ENCODE data around the gene VWA2.

GRCh38 chr10:114301177-114301576, 62.1 kb downstream of the VWA2 start:
- TF ChIP-seq FOXM1 (IDR thresholded peaks at IDR 0.05; ENCODE audit: low read depth) (no peak), USF2 (IDR thresholded peaks at IDR 0.05; ENCODE audit: borderline replicate concordance, low read depth, low read length) (no peak), RAD21 (IDR thresholded peaks at IDR 0.05; ENCODE audit: low read length) (no peak), NRF1 (IDR thresholded peaks at IDR 0.05; ENCODE audit: low read depth, low read length) (no peak), CTCF (IDR thresholded peaks at IDR 0.05) (no peak), EP300 (IDR thresholded peaks at IDR 0.05; ENCODE audit: borderline replicate concordance in 1 of 2, low read depth in 1 of 2, low read length in 1 of 2) (no peak), POLR2AphosphoS5 (IDR thresholded peaks at IDR 0.05; ENCODE audit: low read depth, low read length) (no peak), ZBTB33 (IDR thresholded peaks at IDR 0.05; ENCODE audit: borderline replicate concordance, low read depth) (no peak), TCF12 (IDR thresholded peaks at IDR 0.05) (no peak), MAX (IDR thresholded peaks at IDR 0.05; ENCODE audit: low read depth) (no peak), TEAD4 (IDR thresholded peaks at IDR 0.05; ENCODE audit: borderline replicate concordance, insufficient read depth) (no peak)

Data from SK-N-SH (cell line).